GM12878 (cell line): ENCODE results near the gene KAZN. TPM values are rescaled to one million over a fixed set of nuclear protein-coding genes. Genes with fewer than 3 reads are reported as not detected.

Experiments used
- ATAC-seq: fragments of 200-7000 bp; cut with Tn5 transposase; 3 replicates; pipeline ENCODE4 v1.9.1; 2020; ENCODE audit warnings: mild to moderate bottlenecking, moderate library complexity
- BruUV-seq: library from RNA; stranded (reverse); fragments of 400-500 nt; replicated peaks from 2 replicates; lab custom pipeline; 2021; lab: Mats Ljungman, UMichigan
- CTCF ChIA-PET: fragments of 300-600 bp; sonication (Branson Sonifier 250); formaldehyde crosslinking; extraction: SDS; loops from one replicate; lab custom pipeline; 2021; ENCODE audit warnings: inconsistent platforms; lab: Yijun Ruan, JAX
- POLR2A ChIA-PET: fragments of 350-600 bp; formaldehyde crosslinking; extraction: SDS; loops from one replicate; lab custom pipeline; 2021; ENCODE audit warnings: inconsistent platforms; lab: Charles Lee
- RAD21 ChIA-PET: fragments of 300-600 bp; sonication (Branson Sonifier 250); formaldehyde crosslinking; loops from one replicate; lab custom pipeline; 2023; ENCODE audit warnings: antibody characterized with exemption; ENCODE audit not compliant: unreplicated experiment; lab: Charles Lee
- SMC1A ChIA-PET: fragments of 300-600 bp; sonication (Branson Sonifier 250); formaldehyde crosslinking; loops from one replicate; lab custom pipeline; 2023; ENCODE audit not compliant: unreplicated experiment, uncharacterized antibody; lab: Charles Lee
- DNase-seq: peaks from one replicate; pipeline ENCODE4 v3.0.0-alpha.2; 2011; ENCODE audit warnings: low read depth, low spot score
- FAIRE-seq: peaks from 3 replicates; lab custom pipeline; 2011; peaks lifted over from hg19 to GRCh38; lab: Jason Lieb, UNC
- H2AFZ ChIP-seq: 2 replicates; pipeline ENCODE4 v1.6.0; 2011; ENCODE audit warnings: low read depth, low read length, control low read depth; ENCODE audit not compliant: control insufficient read depth
- H3K27ac ChIP-seq: 2 replicates; pipeline ENCODE4 v1.5.1; 2011; ENCODE audit warnings: control low read depth; ENCODE audit not compliant: control insufficient read depth, insufficient read depth
- H3K27me3 ChIP-seq, 2 experiments: replicated peaks in 1 of 2; 2 replicates each; pipeline versions ENCODE4 v1.6.0 to v1.6.1; 2011; ENCODE audit warnings: low read length in 1 of 2; ENCODE audit not compliant: control insufficient read depth in 2 of 2, insufficient read depth in 2 of 2
- H3K36me3 ChIP-seq, 2 experiments: 2 replicates each; pipeline ENCODE4 v1.5.1; 2011; ENCODE audit warnings: low read length in 1 of 2; ENCODE audit not compliant: control insufficient read depth in 2 of 2, insufficient read depth in 2 of 2
- H3K4me1 ChIP-seq: 2 replicates; pipeline ENCODE4 v1.6.1; 2011; ENCODE audit warnings: mild to moderate bottlenecking, low read length, moderate library complexity, mixed read lengths; ENCODE audit not compliant: control insufficient read depth, insufficient read depth
- H3K4me2 ChIP-seq: 2 replicates; pipeline ENCODE4 v1.6.0; 2011; ENCODE audit warnings: control low read depth; ENCODE audit not compliant: control insufficient read depth, insufficient read depth
- H3K4me3 ChIP-seq: fragments of 200-600 bp; sonication (generic); 2 replicates; pipeline ENCODE4 v1.5.1; 2016
- H3K79me2 ChIP-seq: 2 replicates; pipeline ENCODE4 v1.6.0; 2011; ENCODE audit warnings: low read length; ENCODE audit not compliant: control insufficient read depth, insufficient read depth
- H3K9ac ChIP-seq: 2 replicates; pipeline ENCODE4 v1.8.0; 2011; ENCODE audit warnings: low read length, control low read depth, mixed read lengths; ENCODE audit not compliant: control insufficient read depth, insufficient read depth
- H3K9me3 ChIP-seq: replicated peaks from 3 replicates; pipeline ENCODE4 v1.5.1; 2011; ENCODE audit warnings: mild to moderate bottlenecking, low read length; ENCODE audit not compliant: control insufficient read depth, insufficient read depth
- H4K20me1 ChIP-seq: 2 replicates; pipeline ENCODE4 v1.6.0; 2011; ENCODE audit not compliant: control insufficient read depth, insufficient read depth
- CHD2 ChIP-seq: IDR thresholded peaks from 2 replicates; pipeline ENCODE4 v1.6.1; 2011; ENCODE audit warnings: low read depth, low read length, improper control_type of control experiment, borderline replicate concordance
- CREM ChIP-seq: IDR thresholded peaks from 2 replicates; pipeline ENCODE4 v1.6.1; 2014; ENCODE audit warnings: antibody characterized with exemption, low read depth
- DPF2 ChIP-seq: fragments of 450-650 bp; IDR thresholded peaks from 2 replicates; pipeline ENCODE4 v1.6.1; 2017; ENCODE audit warnings: mild to moderate bottlenecking
- ESRRA ChIP-seq: IDR thresholded peaks from 2 replicates; pipeline ENCODE4 v1.6.1; 2012; ENCODE audit warnings: mild to moderate bottlenecking, low read length, improper control_type of control experiment
- GATAD2B ChIP-seq: fragments of 450-650 bp; conservative IDR thresholded peaks from 2 replicates; pipeline ENCODE4 v1.6.1; 2017; ENCODE audit warnings: low read depth, mild to moderate bottlenecking, moderate library complexity
- HCFC1 ChIP-seq: fragments of 150-350 bp; IDR thresholded peaks from 2 replicates; pipeline ENCODE4 v1.6.1; 2014; ENCODE audit warnings: low read length
- NBN ChIP-seq: fragments of 450-650 bp; IDR thresholded peaks from 2 replicates; pipeline ENCODE4 v1.6.1; 2016
- NFIC ChIP-seq: IDR thresholded peaks from 2 replicates; pipeline ENCODE4 v1.6.1; 2012; ENCODE audit warnings: low read depth, mild to moderate bottlenecking, inconsistent platforms, low read length, moderate library complexity
- RB1 ChIP-seq: fragments of 450-650 bp; formaldehyde crosslinking; IDR thresholded peaks from 2 replicates; pipeline ENCODE4 v1.6.1; 2017; ENCODE audit warnings: mild to moderate bottlenecking, borderline replicate concordance
- SMARCA5 ChIP-seq: fragments of 450-650 bp; IDR thresholded peaks from 2 replicates; pipeline ENCODE4 v1.6.1; 2017; ENCODE audit warnings: mild to moderate bottlenecking
- ZNF622 ChIP-seq: fragments of 450-650 bp; IDR thresholded peaks from 2 replicates; pipeline ENCODE4 v1.6.1; 2017; ENCODE audit warnings: mild to moderate bottlenecking, inconsistent platforms
- WGBS: methylation state at CpG from one replicate; pipeline ENCODE4 v1.1.6; 2016; ENCODE audit warnings: low lambda C conversion rate; ENCODE audit not compliant: insufficient replicate concordance, insufficient coverage; ENCODE audit errors: missing lambda C conversion rate; 5-methylcytosine and 5-hydroxymethylcytosine counted together
- in situ Hi-C: fragments of 300-500 bp; cut with MboI; formaldehyde crosslinking; loops from 9 replicates; pipeline ENCODE4 v1.14.3; 2018; ENCODE audit warnings: mixed read lengths
- intact Hi-C: fragments of 100-400 bp; cut with micrococcal nuclease; formaldehyde crosslinking; loops from one replicate; pipeline ENCODE4 v1.14.2; 2022; ENCODE audit not compliant: unreplicated experiment
- polyA plus RNA-seq, 11 experiments: library from polyadenylated mRNA; depleted of rRNA in 4 of 11; unstranded in 6 of 11; stranded (reverse) in 5 of 11; fragments of >200 nt; fragmentation: Nextera tagmentation in 4 of 11; fragmentation: Illumina TruSeq in 1 of 11; extraction: Ambion mirVana in 4 of 11; extraction: Trizol in 1 of 11; gene quantifications; 1 replicate in 1 of 11; 2 replicates in 10 of 11; pipeline versions ENCODE4 v1.2.1 to v1.2.3, GENCODE V29; 2011 to 2016; ENCODE audit warnings: inconsistent platforms in 2 of 11, missing spikeins in 2 of 11, low read depth in 1 of 11
- total RNA-seq, 4 experiments: library from RNA; depleted of rRNA in 3 of 4; stranded (reverse); fragments of >200 nt in 3 of 4; fragmentation: Illumina TruSeq in 1 of 4; extraction: Trizol in 1 of 4; gene quantifications; 2 replicates each; pipeline versions ENCODE4 v1.2.1 to v1.2.3, GENCODE V29; 2013 to 2021
- TF ChIP-seq, protein P1 (sequence below): fragments of 450-650 bp; formaldehyde crosslinking; IDR thresholded peaks from 2 replicates; pipeline ENCODE4 v1.4.0; 2020; ENCODE audit warnings: mild to moderate bottlenecking, moderate library complexity
- TF ChIP-seq, protein P2 (sequence below): fragments of 450-650 bp; IDR thresholded peaks from 2 replicates; pipeline ENCODE4 v1.6.1; 2017; ENCODE audit warnings: borderline replicate concordance

The KAZN gene
- total and polyA plus RNA-seq, 10 of the 15 experiments (the other 5 are each of a cell fraction or from before 2014, with no cell fraction given): 0.72 to 4.0 (median 1.2) TPM

DNA sequence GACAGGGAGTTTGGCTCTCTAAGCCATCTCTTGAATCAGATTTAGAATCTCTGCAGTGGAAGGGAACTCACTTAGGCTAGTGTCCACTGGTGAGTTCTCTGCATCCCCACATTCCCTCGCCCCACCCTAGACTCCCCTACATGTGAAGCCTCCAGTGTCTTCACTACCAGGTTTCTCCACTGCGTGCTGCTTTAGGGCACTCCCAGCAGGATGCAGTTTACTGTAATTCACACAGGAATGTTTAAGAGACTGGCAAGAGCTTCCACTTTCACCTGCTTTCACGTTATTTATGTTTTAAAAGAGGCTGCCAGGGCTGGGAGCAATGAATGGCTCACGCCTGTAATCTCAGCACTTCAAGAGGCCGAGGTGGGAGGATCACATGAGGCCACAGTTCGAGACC, 60.2 kb downstream of the KAZN start:
- no peak for ATAC-seq
- no peak overlapping the region for H3K4me2 ChIP-seq
- intact Hi-C loops (no loop called here), in situ Hi-C loops (no loop called here)
- SMC1A ChIA-PET: interaction anchor here (1.6 kb wide), 1 partner anchor 19 kb away, joined by 5 read pairs; no protein-coding TSS in a partner anchor
- no peaks in the 10 kb centered on the region for H3K27me3 ChIP-seq
- H3K36me3 ChIP-seq: no peaks in the 10 kb centered on the region
- H4K20me1 ChIP-seq: no peaks in the 10 kb centered on the region
- CTCF ChIA-PET: no interaction called here
- BruUV-seq: no TSS peak
- RAD21 ChIA-PET: no interaction called here
- no peak overlapping the region for H3K4me3 ChIP-seq
- H3K79me2 ChIP-seq: no peaks in the 10 kb centered on the region
- POLR2A ChIA-PET: no interaction called here
- no peak for FAIRE-seq
- no peak overlapping the region for H3K9ac ChIP-seq
- H3K4me1 ChIP-seq: no peaks in the 10 kb centered on the region
- WGBS: 0% methylated on average over 6 of the region's 6 CpGs
- H3K9me3 ChIP-seq: no peaks in the 10 kb centered on the region
- H2AFZ ChIP-seq: no peak overlapping the region
- TF ChIP-seq SMARCA5 (no peak), NFIC (no peak), ESRRA (no peak), HCFC1 (no peak)
- DNase-seq: no peak
- H3K27ac ChIP-seq: no peak overlapping the region

DNA sequence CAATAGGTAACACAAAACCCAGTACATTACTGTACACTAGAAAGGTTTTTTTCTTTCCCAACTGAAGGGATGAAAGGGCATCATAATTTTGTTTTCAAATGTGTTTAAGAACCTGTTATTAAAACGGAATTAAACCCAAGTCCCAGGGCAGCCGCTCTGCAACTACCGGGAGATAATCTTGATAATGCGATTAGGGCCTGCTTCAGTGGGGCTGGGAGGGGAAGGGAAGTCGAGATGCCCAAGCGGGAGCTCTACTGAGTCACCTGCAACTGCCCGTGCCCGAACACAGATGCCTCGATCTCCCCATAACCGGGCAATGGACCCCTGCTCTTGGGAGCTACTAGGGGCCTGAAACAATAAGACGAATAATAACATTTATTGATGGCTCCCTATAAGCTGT, 61.4 kb downstream of the KAZN start:
- FAIRE-seq (no peak), ATAC-seq (no peak), DNase-seq (no peak)
- Histone ChIP-seq H3K4me1 (no peaks in the 10 kb centered on the region), H2AFZ (no peak overlapping the region), H3K79me2 (no peaks in the 10 kb centered on the region), H3K4me2 (no peak overlapping the region), H3K9ac (no peak overlapping the region), H3K9me3 (no peaks in the 10 kb centered on the region), H3K27me3 (no peaks in the 10 kb centered on the region), H4K20me1 (no peaks in the 10 kb centered on the region), H3K27ac (no peak overlapping the region), H3K36me3 (no peaks in the 10 kb centered on the region), H3K4me3 (no peak overlapping the region)
- in situ Hi-C loops: no loop called here
- SMC1A ChIA-PET: no interaction called here
- CTCF ChIA-PET: no interaction called here
- intact Hi-C loops: no loop called here
- WGBS: 55% methylated on average over 11 of the region's 11 CpGs
- POLR2A ChIA-PET: no interaction called here
- BruUV-seq: no TSS peak
- RAD21 ChIA-PET: no interaction called here
- TF ChIP-seq, protein P1, sequence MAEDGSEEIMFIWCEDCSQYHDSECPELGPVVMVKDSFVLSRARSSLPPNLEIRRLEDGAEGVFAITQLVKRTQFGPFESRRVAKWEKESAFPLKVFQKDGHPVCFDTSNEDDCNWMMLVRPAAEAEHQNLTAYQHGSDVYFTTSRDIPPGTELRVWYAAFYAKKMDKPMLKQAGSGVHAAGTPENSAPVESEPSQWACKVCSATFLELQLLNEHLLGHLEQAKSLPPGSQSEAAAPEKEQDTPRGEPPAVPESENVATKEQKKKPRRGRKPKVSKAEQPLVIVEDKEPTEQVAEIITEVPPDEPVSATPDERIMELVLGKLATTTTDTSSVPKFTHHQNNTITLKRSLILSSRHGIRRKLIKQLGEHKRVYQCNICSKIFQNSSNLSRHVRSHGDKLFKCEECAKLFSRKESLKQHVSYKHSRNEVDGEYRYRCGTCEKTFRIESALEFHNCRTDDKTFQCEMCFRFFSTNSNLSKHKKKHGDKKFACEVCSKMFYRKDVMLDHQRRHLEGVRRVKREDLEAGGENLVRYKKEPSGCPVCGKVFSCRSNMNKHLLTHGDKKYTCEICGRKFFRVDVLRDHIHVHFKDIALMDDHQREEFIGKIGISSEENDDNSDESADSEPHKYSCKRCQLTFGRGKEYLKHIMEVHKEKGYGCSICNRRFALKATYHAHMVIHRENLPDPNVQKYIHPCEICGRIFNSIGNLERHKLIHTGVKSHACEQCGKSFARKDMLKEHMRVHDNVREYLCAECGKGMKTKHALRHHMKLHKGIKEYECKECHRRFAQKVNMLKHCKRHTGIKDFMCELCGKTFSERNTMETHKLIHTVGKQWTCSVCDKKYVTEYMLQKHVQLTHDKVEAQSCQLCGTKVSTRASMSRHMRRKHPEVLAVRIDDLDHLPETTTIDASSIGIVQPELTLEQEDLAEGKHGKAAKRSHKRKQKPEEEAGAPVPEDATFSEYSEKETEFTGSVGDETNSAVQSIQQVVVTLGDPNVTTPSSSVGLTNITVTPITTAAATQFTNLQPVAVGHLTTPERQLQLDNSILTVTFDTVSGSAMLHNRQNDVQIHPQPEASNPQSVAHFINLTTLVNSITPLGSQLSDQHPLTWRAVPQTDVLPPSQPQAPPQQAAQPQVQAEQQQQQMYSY (CRISPR knock-in tag): no peak
- TF ChIP-seq DPF2 (no peak), ZNF622 (no peak), RB1 (no peak), CHD2 (no peak), NFIC (no peak), CREM (no peak), HCFC1 (no peak), GATAD2B (no peak), NBN (no peak)
- TF ChIP-seq, protein P2, sequence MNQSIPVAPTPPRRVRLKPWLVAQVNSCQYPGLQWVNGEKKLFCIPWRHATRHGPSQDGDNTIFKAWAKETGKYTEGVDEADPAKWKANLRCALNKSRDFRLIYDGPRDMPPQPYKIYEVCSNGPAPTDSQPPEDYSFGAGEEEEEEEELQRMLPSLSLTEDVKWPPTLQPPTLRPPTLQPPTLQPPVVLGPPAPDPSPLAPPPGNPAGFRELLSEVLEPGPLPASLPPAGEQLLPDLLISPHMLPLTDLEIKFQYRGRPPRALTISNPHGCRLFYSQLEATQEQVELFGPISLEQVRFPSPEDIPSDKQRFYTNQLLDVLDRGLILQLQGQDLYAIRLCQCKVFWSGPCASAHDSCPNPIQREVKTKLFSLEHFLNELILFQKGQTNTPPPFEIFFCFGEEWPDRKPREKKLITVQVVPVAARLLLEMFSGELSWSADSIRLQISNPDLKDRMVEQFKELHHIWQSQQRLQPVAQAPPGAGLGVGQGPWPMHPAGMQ: no peak
